Right atrium auricular region (tissue), 2 donors: ENCODE results near the gene PCDHGA4. TPM values are rescaled to one million over a fixed set of nuclear protein-coding genes. Genes with fewer than 3 reads are reported as not detected.
A peak's percentile ranks its signal among the peaks of the same experiment; 100 is the strongest.
"Not testable (repeated sequence)": the region's sequence is repeated elsewhere in the genome, so short reads cannot be mapped to it uniquely, and the experiment has no call there.

Source experiments
- DNase-seq: peaks from one replicate; pipeline ENCODE4 v3.0.0-alpha.2; 2019; ENCODE audit warnings: low spot score
- H3K27ac ChIP-seq, 2 donors: fragments of 200-600 bp; sonication (generic); 1 replicate in 1 of 2; 2 replicates in 1 of 2; pipeline ENCODE4 v1.5.1; 2016 to 2019
- H3K27me3 ChIP-seq, 2 donors: fragments of 200-600 bp; sonication (generic); one replicate each; pipeline versions ENCODE4 v1.5.1 to v1.6.0; 2017 to 2019
- H3K36me3 ChIP-seq: fragments of 200-600 bp; sonication (generic); one replicate; pipeline ENCODE4 v1.5.1; 2016
- H3K4me1 ChIP-seq, 2 donors: fragments of 200-600 bp; sonication (generic); one replicate each; pipeline versions ENCODE4 v1.5.1 to v1.6.0; 2017 to 2019
- H3K4me3 ChIP-seq, 2 donors: fragments of 200-600 bp; sonication (generic); 1 replicate in 1 of 2; 2 replicates in 1 of 2; pipeline ENCODE4 v1.5.1; 2017 to 2019; ENCODE audit warnings: mild to moderate bottlenecking in 1 of 2, moderate library complexity in 1 of 2
- H3K9me3 ChIP-seq, 2 donors: fragments of 200-600 bp; sonication (generic); one replicate each; pipeline ENCODE4 v1.5.1; 2019
- CTCF ChIP-seq, 2 donors: fragments of 200-600 bp; sonication (generic); IDR thresholded peaks; one replicate each; pipeline ENCODE4 v1.5.1; 2019; ENCODE audit warnings: antibody characterized with exemption in 2 of 2
- total RNA-seq, 2 donors: library from RNA; depleted of rRNA; stranded (reverse); fragments of >200 nt; gene quantifications; one replicate each; pipeline ENCODE4 v1.1.0, GENCODE V29; 2016

PCDHGA4 gene
- total RNA-seq, 2 donors from 2014 or later, result 4.4 to 5.7 TPM

DNA sequence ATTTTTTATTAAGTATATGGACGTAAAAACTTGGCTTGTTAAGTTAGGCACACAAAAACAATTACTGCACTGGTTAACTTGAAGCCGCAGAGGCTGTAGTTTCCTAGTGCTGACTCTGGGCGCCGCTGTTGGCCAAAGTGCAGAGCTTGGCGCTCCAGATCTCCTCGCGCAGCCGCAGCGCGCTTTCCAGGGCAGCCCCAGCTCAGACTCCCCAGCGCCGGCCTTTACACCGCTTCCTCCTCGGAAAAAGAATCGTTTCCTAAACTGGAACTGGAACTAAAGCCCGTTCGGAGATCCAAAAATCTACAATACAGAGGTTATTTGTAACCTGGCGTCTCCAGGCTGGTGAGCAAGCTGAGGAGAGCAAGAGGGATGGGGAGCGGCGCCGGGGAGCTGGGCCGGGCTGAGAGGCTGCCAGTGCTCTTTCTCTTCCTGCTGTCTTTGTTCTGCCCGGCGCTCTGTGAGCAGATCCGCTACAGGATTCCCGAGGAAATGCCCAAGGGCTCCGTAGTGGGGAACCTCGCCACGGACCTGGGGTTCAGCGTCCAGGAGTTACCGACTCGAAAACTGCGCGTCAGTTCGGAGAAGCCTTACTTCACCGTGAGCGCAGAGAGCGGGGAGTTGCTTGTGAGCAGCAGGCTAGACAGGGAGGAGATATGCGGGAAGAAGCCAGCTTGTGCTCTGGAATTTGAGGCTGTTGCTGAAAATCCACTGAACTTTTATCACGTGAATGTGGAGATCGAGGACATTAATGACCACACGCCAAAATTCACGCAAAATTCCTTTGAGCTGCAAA lies 43.1 kb downstream of the PCDHGA4 start, which contains the start of gene PCDHGB5:
Gene PCDHGB5, plus strand, starts transcription at position 192 of the 796 bp plus-strand sequence. Its CDS starts 181 bp downstream, at position 373.
- not testable (repeated sequence) for DNase-seq, H3K27me3 ChIP-seq, H3K27ac ChIP-seq, H3K36me3 ChIP-seq
- peak within 1 kb of the TSS; percentile 23 to 42 for H3K4me3 ChIP-seq
- H3K9me3 ChIP-seq, result peaks cover 20 to 84% of the 10 kb centered on the region in 2 donors
- peaks cover 0 to 11% of the 10 kb centered on the region in 2 donors for H3K4me1 ChIP-seq
- peak; percentile 32 to 76 for TF ChIP-seq CTCF (IDR thresholded peaks at IDR 0.05)

DNA sequence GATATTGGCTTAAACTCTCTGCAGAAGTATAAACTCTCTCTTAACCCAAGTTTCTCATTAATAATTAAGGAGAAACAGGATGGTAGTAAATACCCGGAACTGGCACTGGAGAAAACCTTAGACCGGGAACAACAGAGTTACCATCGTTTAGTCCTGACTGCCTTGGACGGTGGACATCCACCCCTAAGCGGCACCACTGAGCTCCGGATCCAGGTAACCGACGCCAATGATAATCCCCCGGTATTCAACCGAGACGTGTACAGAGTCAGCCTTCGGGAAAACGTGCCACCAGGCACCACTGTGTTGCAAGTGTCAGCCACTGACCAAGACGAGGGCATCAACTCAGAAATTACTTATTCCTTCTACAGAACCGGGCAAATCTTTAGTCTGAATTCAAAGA lies 43.8 kb downstream of the PCDHGA4 start:
- H3K9me3 ChIP-seq, result peaks cover 27 to 84% of the 10 kb centered on the region in 2 donors
- DNase-seq, result no peak

GRCh38 chr5:141399555-141400258 lies 44.9 kb downstream of the PCDHGA4 start:
- Histone ChIP-seq H3K27ac (no peak overlapping the region), H3K36me3 (peaks cover 2% of the 10 kb centered on the region), H3K4me3 (no peak overlapping the region), H3K9me3 (peaks cover 31 to 84% of the 10 kb centered on the region in 2 donors), H3K27me3 (no peaks in the 10 kb centered on the region), H3K4me1 (peaks cover 0 to 11% of the 10 kb centered on the region in 2 donors)
- TF ChIP-seq CTCF (IDR thresholded peaks at IDR 0.05), result no peak
- no peak for DNase-seq

More for the DNA sequence above, 43.8 kb downstream of the PCDHGA4 start:
- no peak overlapping the region for H3K4me3 ChIP-seq
- peaks cover 0 to 11% of the 10 kb centered on the region in 2 donors for H3K4me1 ChIP-seq
- H3K36me3 ChIP-seq, result no peaks in the 10 kb centered on the region
- TF ChIP-seq CTCF (IDR thresholded peaks at IDR 0.05), result no peak
- no peaks in the 10 kb centered on the region for H3K27me3 ChIP-seq
- H3K27ac ChIP-seq, result no peak overlapping the region

- no peak within 1 kb of the TSS for H3K27ac ChIP-seq
- H3K4me3 ChIP-seq, result peak within 1 kb of the TSS in 1 of 2 donors; percentile 13
- peaks cover 34 to 92% of the 10 kb centered on the region in 2 donors for H3K9me3 ChIP-seq
- no peaks in the 10 kb centered on the region for H3K27me3 ChIP-seq
- no peak for DNase-seq
- H3K4me1 ChIP-seq, result peaks cover 0 to 11% of the 10 kb centered on the region in 2 donors
- peaks cover 8% of the 10 kb centered on the region for H3K36me3 ChIP-seq
- peak; percentile 7 to 40 for TF ChIP-seq CTCF (IDR thresholded peaks at IDR 0.05)
Observed at GRCh38 chr5:141402553-141403243, 47.9 kb downstream of the PCDHGA4 start, which contains the start of gene PCDHGA9. PCDHGA9 (plus strand) TSS chr5:141402778; CDS start chr5:141402953, 175 bp downstream.

DNA sequence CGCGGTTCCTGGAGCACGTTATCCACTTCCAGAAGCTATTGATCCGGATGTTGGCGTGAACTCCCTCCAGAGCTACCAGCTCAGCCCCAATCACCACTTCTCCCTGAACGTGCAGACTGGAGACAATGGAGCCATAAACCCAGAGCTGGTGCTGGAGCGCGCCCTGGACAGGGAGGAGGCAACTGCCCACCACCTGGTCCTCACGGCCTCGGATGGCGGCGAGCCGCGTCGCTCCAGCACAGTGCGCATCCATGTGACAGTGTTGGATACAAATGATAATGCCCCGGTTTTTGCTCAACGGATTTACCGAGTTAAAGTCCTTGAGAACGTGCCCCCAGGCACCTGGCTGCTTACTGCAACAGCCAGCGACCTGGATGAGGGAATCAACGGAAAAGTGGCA lies 48.6 kb downstream of the PCDHGA4 start:
- no peak for TF ChIP-seq CTCF (IDR thresholded peaks at IDR 0.05)
- Histone ChIP-seq H3K4me1 (peaks cover 0 to 11% of the 10 kb centered on the region in 2 donors), H3K9me3 (peaks cover 36 to 98% of the 10 kb centered on the region in 2 donors), H3K27me3 (no peaks in the 10 kb centered on the region), H3K27ac (no peak overlapping the region), H3K36me3 (peaks cover 8% of the 10 kb centered on the region), H3K4me3 (no peak overlapping the region)
- DNase-seq, result no peak

Other genes starting within 250 kb of the PCDHGA4 start
- gene PCDHB4, start 233.2 kb upstream of the PCDHGA4 start, total RNA-seq, result 1 to 10 TPM; 1.6 to 2.6 TPM
- 1 to 10 TPM; 3.8 to 4.3 TPM for gene PCDHB5, start 219.8 kb upstream of the PCDHGA4 start, total RNA-seq
- under 1 TPM; 0.12 to 0.33 TPM for gene PCDHB6, start 205.0 kb upstream of the PCDHGA4 start, total RNA-seq
- gene PCDHB7, start 182.4 kb upstream of the PCDHGA4 start, total RNA-seq, result 1 to 10 TPM; 1.0 to 1.4 TPM
- gene PCDHB8, start 177.2 kb upstream of the PCDHGA4 start, total RNA-seq, result 1 to 10 TPM in 1 of 2 donors, under 1 TPM in 1; 0.90 to 1.7 TPM
- gene PCDHB16, start 172.6 kb upstream of the PCDHGA4 start, total RNA-seq, result 1 to 10 TPM; 5.3 TPM
- 1 to 10 TPM; 1.7 to 2.5 TPM for gene PCDHB9, start 167.9 kb upstream of the PCDHGA4 start, total RNA-seq
- gene PCDHB10, start 162.7 kb upstream of the PCDHGA4 start, total RNA-seq, result 1 to 10 TPM; 2.0 to 2.5 TPM
- 1 to 10 TPM; 1.8 to 2.4 TPM for gene PCDHB11, start 155.4 kb upstream of the PCDHGA4 start, total RNA-seq
- 1 to 10 TPM; 1.8 to 2.3 TPM for gene PCDHB12, start 146.3 kb upstream of the PCDHGA4 start, total RNA-seq
- 1 to 10 TPM; 4.2 to 5.0 TPM for gene PCDHB13, start 141.1 kb upstream of the PCDHGA4 start, total RNA-seq
- gene PCDHB14, start 131.7 kb upstream of the PCDHGA4 start, total RNA-seq, result 1 to 10 TPM; 4.3 to 5.1 TPM
- gene PCDHB15, start 109.6 kb upstream of the PCDHGA4 start, total RNA-seq, result 1 to 10 TPM; 3.2 to 5.3 TPM
- not detected for gene SLC25A2, start 51.0 kb upstream of the PCDHGA4 start, total RNA-seq
- 10 to 100 TPM; 73.9 to 82.6 TPM for gene TAF7, start 34.2 kb upstream of the PCDHGA4 start, total RNA-seq
- gene PCDHGA1, start 24.5 kb upstream of the PCDHGA4 start, total RNA-seq, result 1 to 10 TPM; 1.4 to 2.0 TPM
- 1 to 10 TPM; 7.5 to 7.7 TPM for gene PCDHGA2, start 16.3 kb upstream of the PCDHGA4 start, total RNA-seq
- 1 to 10 TPM; 7.0 to 8.9 TPM for gene PCDHGA3, start 11.2 kb upstream of the PCDHGA4 start, total RNA-seq
- gene PCDHGB1, start 4.9 kb upstream of the PCDHGA4 start, total RNA-seq, result 1 to 10 TPM; 2.4 to 3.3 TPM
- 1 to 10 TPM; 5.2 to 6.7 TPM for gene PCDHGB2, start 5.0 kb downstream of the PCDHGA4 start, total RNA-seq
- gene PCDHGA5, start 9.1 kb downstream of the PCDHGA4 start, total RNA-seq, result 1 to 10 TPM; 4.0 to 5.0 TPM
- gene PCDHGB3, start 15.2 kb downstream of the PCDHGA4 start, total RNA-seq, result 1 to 10 TPM; 5.4 to 7.2 TPM
- 1 to 10 TPM; 4.7 to 5.3 TPM for gene PCDHGA6, start 18.9 kb downstream of the PCDHGA4 start, total RNA-seq
- 1 to 10 TPM; 4.9 to 6.1 TPM for gene PCDHGA7, start 27.7 kb downstream of the PCDHGA4 start, total RNA-seq
- gene PCDHGB4, start 32.7 kb downstream of the PCDHGA4 start, total RNA-seq, result 1 to 10 TPM; 6.3 to 6.4 TPM
- gene PCDHGA8, start 37.6 kb downstream of the PCDHGA4 start, total RNA-seq, result 1 to 10 TPM; 5.0 to 5.7 TPM
- 1 to 10 TPM; 9.7 TPM for gene PCDHGB5, start 42.9 kb downstream of the PCDHGA4 start, total RNA-seq
- gene PCDHGA9, start 47.8 kb downstream of the PCDHGA4 start, total RNA-seq, result 1 to 10 TPM; 3.7 to 5.2 TPM
- gene PCDHGB6, start 53.0 kb downstream of the PCDHGA4 start, total RNA-seq, result 1 to 10 TPM; 5.0 to 7.1 TPM
- 1 to 10 TPM; 3.1 to 4.8 TPM for gene PCDHGA10, start 58.0 kb downstream of the PCDHGA4 start, total RNA-seq
- gene PCDHGB7, start 62.7 kb downstream of the PCDHGA4 start, total RNA-seq, result 10 to 100 TPM in 1 of 2 donors, 1 to 10 TPM in 1; 6.0 to 10.5 TPM
- gene PCDHGA11, start 66.0 kb downstream of the PCDHGA4 start, total RNA-seq, result 1 to 10 TPM; 3.0 to 4.5 TPM
- 1 to 10 TPM; 6.2 to 7.7 TPM for gene PCDHGA12, start 75.5 kb downstream of the PCDHGA4 start, total RNA-seq
- 10 to 100 TPM; 24.1 to 38.3 TPM for gene PCDHGC3, start 120.9 kb downstream of the PCDHGA4 start, total RNA-seq
- gene PCDHGC4, start 130.0 kb downstream of the PCDHGA4 start, total RNA-seq, result 1 to 10 TPM; 1.5 to 1.7 TPM
- 1 to 10 TPM; 1.4 to 1.7 TPM for gene PCDHGC5, start 134.1 kb downstream of the PCDHGA4 start, total RNA-seq